Measurements from ENCODE around the gene LINC01488. TPM values are rescaled to one million over a fixed set of nuclear protein-coding genes. Genes with fewer than 3 reads are reported as not detected.

Gene LINC01488
- total and polyA plus RNA-seq, 9 of the 15 experiments (the other 6 are each of a cell fraction or from before 2014, with no cell fraction given): not detected

GRCh38 chr11:69450064-69450856 lies 31.2 kb upstream of the LINC01488 start (continued):
- TF ChIP-seq MGA (IDR thresholded peaks at IDR 0.05) (peak; percentile 23; the same call in 1 of the 2 replicates), MXD1 (CRISPR knock-in tag; IDR thresholded peaks at IDR 0.05; ENCODE audit: borderline replicate concordance, poor library complexity, severe bottlenecking) (no peak), NRF1 (conservative IDR thresholded peaks at IDR 0.05 in 1 of 2, IDR thresholded peaks at IDR 0.05 in 1 of 2) (0 out of 4 replicates have a peak, but pooled peaks of 1 of the 2 experiments have one; percentile 6)

All from K562 (cell line).